B cell (primary cell): ENCODE data around the gene ZNF479. TPM values are rescaled to one million over a fixed set of nuclear protein-coding genes. Genes with fewer than 3 reads are reported as not detected.

Experiments
- ATAC-seq: fragments of 200-7000 bp; cut with Tn5 transposase; one replicate; pipeline ENCODE4 v1.10.0; 2021; ENCODE audit warnings: low read depth, mild to moderate bottlenecking, moderate number of reproducible peaks, moderate library complexity
- CTCF ChIA-PET: fragments of 350-600 bp; sonication (Branson Sonifier 250); formaldehyde crosslinking; loops from one replicate; lab custom pipeline; 2021; ENCODE audit warnings: antibody characterized with exemption, inconsistent platforms; lab: Charles Lee
- POLR2A ChIA-PET: fragments of 350-600 bp; sonication (Branson Sonifier 250); formaldehyde crosslinking; loops from one replicate; lab custom pipeline; 2021; ENCODE audit warnings: antibody characterized with exemption; lab: Charles Lee
- DNase-seq: peaks from one replicate; pipeline ENCODE4 v3.0.0; 2013
- H2AFZ ChIP-seq: 2 replicates; pipeline ENCODE4 v1.6.1; 2012; ENCODE audit warnings: mild to moderate bottlenecking, low read depth, low read length; ENCODE audit not compliant: insufficient read depth, poor library complexity, severe bottlenecking
- H3K27ac ChIP-seq, 2 donors: 1 replicate in 1 of 2; 2 replicates in 1 of 2; pipeline ENCODE4 v1.5.1; 2012 to 2013; ENCODE audit warnings: low read length in 2 of 2, mild to moderate bottlenecking in 2 of 2, moderate library complexity in 1 of 2
- H3K27me3 ChIP-seq, 4 experiments: fragments of 200-600 bp in 1 of 4; sonication (generic) in 1 of 4; replicated peaks in 1 of 4; 1 replicate in 2 of 4; 2 replicates in 2 of 4; pipeline versions ENCODE4 v1.6.1 to v1.7.0; 2013 to 2016; ENCODE audit warnings: low read length in 3 of 4, mild to moderate bottlenecking in 2 of 4, mixed read lengths in 1 of 4, moderate library complexity in 1 of 4; ENCODE audit not compliant: insufficient read depth in 4 of 4, control insufficient read depth in 3 of 4; ENCODE audit errors: control extremely low read depth in 1 of 4
- H3K36me3 ChIP-seq, 2 experiments: replicated peaks in 1 of 2; 1 replicate in 1 of 2; 2 replicates in 1 of 2; pipeline versions ENCODE4 v1.6.1 to v1.7.1; 2013; ENCODE audit warnings: low read length in 1 of 2; ENCODE audit not compliant: insufficient read depth in 2 of 2, control insufficient read depth in 1 of 2; ENCODE audit errors: control extremely low read depth in 1 of 2, extremely low read depth in 1 of 2
- H3K4me1 ChIP-seq, 2 donors: fragments of 200-600 bp in 1 of 2; sonication (generic) in 1 of 2; 1 replicate in 1 of 2; 2 replicates in 1 of 2; pipeline versions ENCODE4 v1.5.1 to v1.6.1; 2013 to 2017; ENCODE audit warnings: low read length in 2 of 2; ENCODE audit not compliant: control insufficient read depth in 2 of 2, insufficient read depth in 2 of 2
- H3K4me2 ChIP-seq: replicated peaks from 2 replicates; pipeline ENCODE3; 2012; ENCODE audit warnings: mild to moderate bottlenecking, low read depth, low read length; ENCODE audit not compliant: poor library complexity, severe bottlenecking
- H3K4me3 ChIP-seq, 5 experiments: fragments of 200-600 bp in 1 of 5; sonication (generic) in 1 of 5; 1 replicate in 3 of 5; 2 replicates in 2 of 5; pipeline versions ENCODE4 v1.5.1 to v1.7.0; 2011 to 2016; ENCODE audit warnings: low read length in 4 of 5, mild to moderate bottlenecking in 4 of 5, low read depth in 2 of 5, control low read depth in 1 of 5, moderate library complexity in 1 of 5; ENCODE audit not compliant: insufficient read depth in 1 of 5; ENCODE audit errors: control extremely low read depth in 1 of 5, extremely low read depth in 1 of 5
- H3K79me2 ChIP-seq: fragments of 200-600 bp; sonication (generic); one replicate; pipeline ENCODE4 v1.6.0; 2016; ENCODE audit warnings: low read length; ENCODE audit not compliant: control insufficient read depth, insufficient read depth
- H3K9ac ChIP-seq: fragments of 200-600 bp; sonication (generic); 2 replicates; pipeline ENCODE4 v1.6.1; 2017; ENCODE audit warnings: mild to moderate bottlenecking, low read length, moderate library complexity
- H3K9me3 ChIP-seq, 3 donors: one replicate each; pipeline versions ENCODE4 v1.6.1 to v1.7.1; 2013; ENCODE audit warnings: low read length in 2 of 3; ENCODE audit not compliant: control insufficient read depth in 2 of 3, insufficient read depth in 1 of 3; ENCODE audit errors: control extremely low read depth in 1 of 3
- H4K20me1 ChIP-seq: 2 replicates; pipeline ENCODE4 v1.6.0; 2012; ENCODE audit warnings: mild to moderate bottlenecking, low read length; ENCODE audit not compliant: insufficient read depth, control insufficient read depth, poor library complexity, severe bottlenecking
- H3K27ac Mint-ChIP-seq: one replicate; pipeline ENCODE4 v1.8.0; 2021; ENCODE audit warnings: mixed read lengths
- H3K27me3 Mint-ChIP-seq: one replicate; pipeline ENCODE4 v1.8.0; 2021; ENCODE audit warnings: mixed read lengths
- H3K4me1 Mint-ChIP-seq: one replicate; pipeline ENCODE4 v1.8.0; 2021; ENCODE audit warnings: mixed read lengths
- H3K4me3 Mint-ChIP-seq: one replicate; pipeline ENCODE4 v1.8.0; 2021; ENCODE audit warnings: mixed read lengths
- H3K9me3 Mint-ChIP-seq: one replicate; pipeline ENCODE4 v1.8.0; 2022; ENCODE audit warnings: mixed read lengths; ENCODE audit not compliant: insufficient read depth
- CTCF ChIP-seq: fragments of 200-600 bp; IDR thresholded peaks from one replicate; pipeline ENCODE4 v1.8.0; 2022; ENCODE audit warnings: antibody characterized with exemption, mild to moderate bottlenecking
- EZH2 ChIP-seq: IDR thresholded peaks from 2 replicates; pipeline ENCODE4 v1.6.1; 2012; ENCODE audit warnings: borderline replicate concordance, low read depth, mild to moderate bottlenecking, moderate library complexity, low read length; ENCODE audit not compliant: insufficient read depth, poor library complexity, severe bottlenecking
- WGBS: methylation state at CpG from one replicate; pipeline ENCODE4 v1.1.5; 2013; ENCODE audit warnings: missing lambda C conversion rate; ENCODE audit not compliant: insufficient coverage; 5-methylcytosine and 5-hydroxymethylcytosine counted together
- intact Hi-C: fragments of 100-400 bp; cut with micrococcal nuclease; formaldehyde crosslinking; loops from one replicate; pipeline ENCODE4 v1.10.0; 2022
- polyA plus RNA-seq: library from polyadenylated mRNA; depleted of rRNA; stranded (reverse); fragments of >200 nt; gene quantifications from 2 replicates; pipeline ENCODE4 v1.2.3, GENCODE V29; 2012
- total RNA-seq, 2 donors: library from RNA; stranded (reverse); fragments of 120-200 nt in 1 of 2; gene quantifications; 1 replicate in 1 of 2; 2 replicates in 1 of 2; pipeline versions ENCODE4 v1.2.3 to v1.2.4, GENCODE V29; 2013 to 2022

The ZNF479 gene
- total and polyA plus RNA-seq, 2 donors (not counting 1 experiment from before 2014, with no cell fraction given), result not detected

- Histone ChIP-seq H3K9me3 (peaks cover 0 to 52% (median 3%) of the 10 kb centered on the region in 3 donors), H3K27me3 (no peaks in the 10 kb centered on the region), H3K36me3 (no peaks in the 10 kb centered on the region), H3K79me2 (no peaks in the 10 kb centered on the region), H4K20me1 (no peaks in the 10 kb centered on the region), H3K27ac (no peak overlapping the region), H2AFZ (no peak overlapping the region), H3K4me2 (no peak overlapping the region), H3K4me1 (no peaks in the 10 kb centered on the region), H3K9ac (no peak overlapping the region), H3K4me3 (no peak overlapping the region)
- Mint-ChIP-seq H3K27me3 (no peaks in the 10 kb centered on the region), H3K4me1 (no peaks in the 10 kb centered on the region), H3K27ac (no peak overlapping the region), H3K9me3 (peaks cover 6% of the 10 kb centered on the region), H3K4me3 (no peak overlapping the region)
- ChIA-PET POLR2A (no interaction called here), CTCF (no interaction called here)
- no peak for TF ChIP-seq EZH2
- no peak for TF ChIP-seq CTCF
- intact Hi-C loops, result no loop called here
- 82% methylated on average over 6 of the region's 14 CpGs for WGBS
- DNase-seq, result no peak
- no peak for ATAC-seq
Measured at GRCh38 chr7:57176928-57177635, 44.8 kb upstream of the ZNF479 start.

GRCh38 chr7:57165285-57165899 is 33.2 kb upstream of the ZNF479 start:
- Histone ChIP-seq H3K79me2 (no peaks in the 10 kb centered on the region), H3K36me3 (no peaks in the 10 kb centered on the region), H2AFZ (no peak overlapping the region), H3K4me2 (no peak overlapping the region), H3K27me3 (no peaks in the 10 kb centered on the region), H4K20me1 (no peaks in the 10 kb centered on the region), H3K4me3 (no peak overlapping the region), H3K9ac (no peak overlapping the region), H3K9me3 (peaks cover 0 to 41% (median 23%) of the 10 kb centered on the region in 3 donors), H3K27ac (no peak overlapping the region), H3K4me1 (no peaks in the 10 kb centered on the region)
- H3K9me3 Mint-ChIP-seq, result peaks cover 21% of the 10 kb centered on the region
- no peak overlapping the region for H3K4me3 Mint-ChIP-seq
- DNase-seq (no peak), ATAC-seq (no peak)
- TF ChIP-seq CTCF (no peak), EZH2 (no peak)
- ChIA-PET CTCF (no interaction called here), POLR2A (no interaction called here)
- no peaks in the 10 kb centered on the region for H3K4me1 Mint-ChIP-seq
- 80% methylated on average over 1 of the region's 7 CpGs for WGBS
- intact Hi-C loops, result no loop called here
- no peaks in the 10 kb centered on the region for H3K27me3 Mint-ChIP-seq
- H3K27ac Mint-ChIP-seq, result no peak overlapping the region
